ENCODE data around the gene PTCRA.
"Not testable (repeated sequence)": the region's sequence is repeated elsewhere in the genome, so short reads cannot be mapped to it uniquely, and the experiment has no call there.

The PTCRA gene

DNA sequence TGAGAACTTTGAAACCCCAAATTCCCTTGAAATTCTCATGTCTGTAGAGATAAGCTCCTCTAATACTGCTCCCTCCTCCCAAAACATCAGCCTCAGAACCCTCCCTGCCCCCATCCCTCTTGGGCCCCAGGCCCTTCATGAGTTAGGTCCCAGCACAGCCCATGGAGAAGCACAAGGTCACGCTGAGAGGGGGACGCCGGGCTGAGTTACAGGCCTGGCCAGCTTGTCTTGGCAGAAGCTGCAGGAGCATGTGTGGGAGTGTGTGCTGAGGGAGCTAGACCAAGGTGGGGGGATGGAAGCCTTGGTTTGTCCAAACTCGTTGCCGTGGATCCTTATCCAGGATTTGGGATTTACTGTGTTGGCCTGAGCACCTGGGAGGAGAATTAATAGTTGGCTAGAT is 8.5 kb upstream of the PTCRA start:
- DNase-seq: no peak

DNA sequence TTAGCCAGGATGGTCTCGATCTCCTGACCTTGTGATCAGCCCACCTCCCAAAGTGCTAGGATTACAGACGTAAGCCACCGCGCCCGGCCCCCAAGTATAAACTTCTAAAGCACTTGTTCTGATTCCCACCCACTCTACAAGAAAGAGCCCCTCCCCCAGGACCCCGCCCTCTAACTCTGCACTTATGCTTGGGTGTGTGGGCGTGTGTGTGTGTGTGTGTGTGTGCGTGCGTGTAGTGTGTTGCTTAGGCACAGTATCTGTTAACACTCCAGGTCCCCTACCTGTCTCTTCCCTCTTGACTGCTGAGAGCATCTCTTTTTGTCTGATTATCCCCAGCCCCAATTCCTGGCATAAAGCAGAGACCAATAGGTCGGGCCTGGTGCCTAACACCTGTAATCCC is 6.0 kb upstream of the PTCRA start:
- DNase-seq: no peak

DNA sequence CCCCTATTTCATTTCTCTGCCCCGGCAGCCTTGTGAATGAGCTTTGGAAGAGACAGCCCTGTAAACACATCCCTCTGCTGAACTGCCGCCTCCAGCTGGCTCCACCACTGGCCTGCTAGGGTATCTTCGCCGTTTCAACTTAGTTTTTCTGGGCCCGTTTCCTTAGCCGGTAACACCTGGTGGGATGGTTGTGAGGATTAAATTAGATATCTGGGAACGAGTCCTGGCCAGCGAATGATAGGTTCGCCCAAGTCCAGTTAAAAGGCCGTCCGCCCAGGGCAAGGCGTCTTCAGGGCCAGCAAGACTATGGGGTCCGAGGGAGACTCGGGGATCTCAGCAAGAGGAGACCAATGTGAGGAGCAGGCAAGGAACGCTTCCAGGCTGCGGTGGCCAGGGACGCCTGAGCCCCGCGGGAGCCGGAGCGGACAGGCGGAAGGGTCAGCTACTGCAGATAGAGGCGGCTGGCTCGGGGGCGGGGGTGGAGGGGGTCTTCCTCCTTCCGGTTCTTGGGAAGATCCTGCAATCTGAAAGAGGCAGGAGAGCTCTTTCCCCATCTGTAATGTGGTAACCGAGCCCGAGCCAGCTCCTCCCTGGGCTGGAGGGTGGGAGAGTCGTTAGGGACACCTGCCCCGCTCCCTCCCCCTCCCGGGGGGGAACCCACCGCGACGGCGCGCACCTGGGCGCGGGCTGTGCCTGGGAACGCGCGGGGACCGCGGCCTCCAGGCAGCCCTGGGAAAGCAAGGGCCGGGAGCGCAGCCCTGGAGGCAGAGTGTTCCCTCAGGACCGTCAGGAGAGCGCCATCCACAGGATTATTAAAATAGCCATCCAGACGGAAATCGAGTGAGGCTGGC is 4.5 kb upstream of the PTCRA start:
- DNase-seq: peak; percentile 82

DNA sequence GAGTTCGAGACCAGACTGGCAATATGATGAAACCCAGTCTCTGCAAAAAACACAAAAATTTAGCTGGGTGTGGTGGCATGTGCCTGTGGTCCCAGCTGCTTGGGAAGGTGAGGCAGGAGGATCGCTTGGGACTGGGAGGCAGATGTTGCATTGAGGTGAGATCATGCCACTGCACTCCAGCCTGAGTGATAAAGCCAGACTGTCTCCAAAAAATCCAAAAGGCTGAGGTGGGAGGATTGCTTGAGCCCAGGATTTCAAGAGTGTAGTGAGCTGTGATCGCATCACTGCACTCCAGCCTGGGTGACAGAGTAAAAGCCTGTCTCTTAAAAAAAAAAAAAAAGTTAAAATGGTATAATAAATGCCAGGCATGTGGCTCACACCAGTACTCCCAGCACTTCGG is 1.3 kb upstream of the PTCRA start:
- DNase-seq: no peak

DNA sequence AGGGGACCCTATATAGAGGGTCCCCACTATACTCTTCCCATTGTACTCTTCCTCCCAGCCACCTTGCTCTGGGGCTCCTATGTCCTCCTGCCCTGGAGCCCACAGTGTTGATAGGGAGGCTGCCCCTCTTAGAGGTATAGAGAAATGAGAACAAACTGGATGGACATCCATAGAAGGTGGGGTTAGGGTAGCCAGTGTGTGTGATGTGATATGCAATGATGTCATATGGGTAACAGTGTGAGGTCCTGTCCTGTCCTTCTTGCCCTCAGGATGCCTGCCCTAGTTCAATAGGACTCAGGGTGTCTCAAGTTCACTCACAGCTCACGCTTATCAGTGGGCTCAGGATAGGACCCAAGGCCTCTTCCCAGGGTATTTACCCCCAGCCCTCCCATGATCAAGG is 435 bp downstream of the PTCRA start:
- no peak for DNase-seq

DNA sequence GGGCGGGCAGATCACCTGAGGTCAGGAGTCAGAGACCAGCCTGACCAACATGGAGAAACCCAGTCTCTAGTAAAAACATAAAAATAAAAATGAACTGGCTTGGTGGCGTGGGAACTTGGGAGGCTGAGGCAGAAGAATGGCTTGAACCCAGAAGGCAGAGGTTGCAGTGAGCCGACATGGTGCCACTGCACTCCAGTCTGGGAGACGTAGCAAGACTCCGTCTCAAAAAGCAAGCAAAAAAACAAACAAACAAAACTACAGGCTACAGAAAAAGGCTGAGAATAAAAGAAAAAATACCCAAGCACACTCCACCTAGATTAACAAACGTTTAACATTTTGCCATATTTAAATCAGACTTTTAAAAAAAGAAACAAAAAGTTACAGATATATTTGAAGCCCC is 5.9 kb downstream of the PTCRA start:
- no peak for DNase-seq

DNA sequence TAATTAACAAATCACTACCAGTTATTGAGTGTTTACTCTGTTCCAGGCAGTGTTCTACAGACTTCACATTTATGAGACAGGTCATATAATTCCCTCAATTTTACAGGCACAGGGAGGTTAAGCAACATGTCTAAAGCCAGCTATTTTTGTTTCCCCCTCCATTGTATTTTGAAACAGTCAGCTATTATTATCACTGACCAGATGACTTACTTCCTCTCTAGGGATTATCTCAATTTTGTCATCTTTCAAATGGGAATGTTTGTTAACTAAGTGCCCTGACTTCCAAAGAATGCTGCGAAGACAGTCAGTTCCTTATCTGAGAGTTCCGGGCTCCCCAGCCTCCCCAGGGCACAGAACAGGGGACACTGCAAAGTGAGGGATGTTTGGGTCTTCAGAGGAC is 7.8 kb downstream of the PTCRA start:
- DNase-seq: no peak

DNA sequence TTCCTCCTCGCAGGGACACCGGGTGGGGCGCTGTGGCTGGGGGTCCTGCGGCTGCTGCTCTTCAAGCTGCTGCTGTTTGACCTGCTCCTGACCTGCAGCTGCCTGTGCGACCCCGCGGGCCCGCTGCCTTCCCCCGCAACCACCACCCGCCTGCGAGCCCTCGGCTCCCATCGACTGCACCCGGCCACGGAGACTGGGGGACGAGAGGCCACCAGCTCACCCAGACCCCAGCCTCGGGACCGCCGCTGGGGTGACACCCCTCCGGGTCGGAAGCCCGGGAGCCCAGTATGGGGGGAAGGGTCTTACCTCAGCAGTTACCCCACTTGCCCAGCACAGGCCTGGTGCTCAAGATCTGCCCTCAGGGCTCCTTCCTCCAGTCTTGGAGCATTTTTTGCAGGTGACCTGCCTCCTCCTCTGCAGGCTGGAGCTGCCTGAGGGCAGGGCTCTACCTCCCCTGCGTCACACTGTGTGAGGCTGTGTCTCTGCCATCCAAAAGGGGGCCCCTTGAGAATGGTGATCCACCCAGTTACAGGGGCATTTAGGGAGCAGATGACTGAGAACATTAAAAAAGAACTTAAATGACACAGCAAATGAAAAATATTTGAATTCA is 9.5 kb downstream of the PTCRA start:
- DNase-seq: no peak

DNA sequence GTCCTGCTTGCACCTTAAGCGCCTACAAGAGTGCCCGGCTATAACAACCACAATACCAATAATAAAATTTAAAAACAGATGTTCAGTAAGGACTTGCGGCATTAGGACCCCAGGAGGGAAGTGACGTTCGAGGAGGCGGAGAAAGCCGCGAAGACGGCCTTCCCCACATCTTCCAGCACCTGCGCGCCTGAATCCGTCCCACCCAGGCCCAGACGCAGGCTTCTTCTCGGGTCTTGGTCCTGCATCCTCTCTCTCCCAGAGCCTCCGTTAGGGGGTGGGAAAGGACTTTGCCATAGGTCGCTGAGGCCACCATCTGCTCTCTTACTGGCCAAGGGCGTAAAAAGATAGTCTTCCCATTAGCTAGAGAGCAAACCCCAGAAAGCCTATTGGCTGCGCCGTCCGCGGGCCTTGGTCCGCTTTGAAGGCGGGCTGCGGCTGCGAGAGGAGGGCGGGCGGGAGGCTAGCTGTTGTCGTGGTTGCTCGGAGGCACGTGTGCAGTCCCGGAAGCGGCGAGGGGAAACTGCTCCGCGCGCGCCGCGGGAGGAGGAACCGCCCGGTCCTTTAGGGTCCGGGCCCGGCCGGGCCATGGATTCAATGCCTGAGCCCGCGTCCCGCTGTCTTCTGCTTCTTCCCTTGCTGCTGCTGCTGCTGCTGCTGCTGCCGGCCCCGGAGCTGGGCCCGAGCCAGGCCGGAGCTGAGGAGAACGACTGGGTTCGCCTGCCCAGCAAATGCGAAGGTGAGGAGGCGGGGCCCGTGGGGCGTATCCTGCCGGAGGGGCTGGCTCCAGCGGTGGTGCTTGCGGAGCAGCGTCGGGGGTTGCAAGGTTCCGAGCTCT is 13.3 kb downstream of the PTCRA start, which contains the start of gene CNPY3:
Gene CNPY3 (plus strand): TSS at position 495 of the 835 bp plus-strand sequence. CDS start 91 bp downstream, at position 586.
- DNase-seq: peak; percentile 97

DNA sequence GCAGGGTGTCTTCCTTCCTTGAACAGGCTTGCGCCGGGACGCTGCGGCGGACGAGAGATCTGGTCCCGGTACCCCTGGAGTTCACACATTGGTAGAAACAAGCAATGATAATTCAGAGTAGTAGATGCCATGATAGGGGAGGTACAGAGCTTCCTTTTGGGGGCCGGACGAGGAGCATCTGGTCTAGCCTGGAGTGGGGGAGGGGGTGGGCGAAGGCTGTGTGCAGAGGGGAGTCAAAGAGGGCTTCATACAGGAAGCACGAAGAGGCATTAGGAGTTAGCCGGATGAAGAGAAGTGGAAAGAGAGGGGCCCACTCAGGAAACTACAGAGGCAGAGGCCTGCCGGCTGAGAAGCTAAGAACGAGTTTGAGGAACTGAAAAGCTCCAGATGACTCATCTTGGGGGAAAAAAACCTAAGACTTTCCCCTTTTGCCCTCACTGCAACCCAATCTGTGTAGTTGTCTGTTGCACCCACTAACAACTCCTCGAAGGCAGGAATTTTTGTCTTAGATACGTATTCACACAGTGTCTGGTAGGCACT is 14.0 kb downstream of the PTCRA start:
- no peak for DNase-seq

DNA sequence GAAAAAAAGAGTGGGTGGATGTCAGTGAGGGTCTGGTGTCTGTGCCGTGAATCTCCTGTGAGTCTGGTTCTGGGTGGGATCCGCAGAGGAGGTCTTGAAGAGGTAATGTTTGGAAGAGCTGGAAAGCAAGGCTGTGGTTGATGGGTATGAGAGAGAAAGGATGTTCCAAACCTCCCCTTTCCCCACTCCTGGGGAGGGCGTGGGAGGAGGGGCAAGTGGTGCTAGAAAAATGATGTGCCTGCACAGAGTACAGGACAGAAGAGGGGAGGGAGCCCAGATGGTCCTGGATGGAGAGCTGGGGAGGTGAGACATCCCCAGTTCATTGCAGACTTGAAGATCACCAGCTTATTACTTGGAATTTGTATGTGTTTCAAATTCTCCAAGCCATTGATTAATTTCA is 16.6 kb downstream of the PTCRA start:
- no peak for DNase-seq

DNA sequence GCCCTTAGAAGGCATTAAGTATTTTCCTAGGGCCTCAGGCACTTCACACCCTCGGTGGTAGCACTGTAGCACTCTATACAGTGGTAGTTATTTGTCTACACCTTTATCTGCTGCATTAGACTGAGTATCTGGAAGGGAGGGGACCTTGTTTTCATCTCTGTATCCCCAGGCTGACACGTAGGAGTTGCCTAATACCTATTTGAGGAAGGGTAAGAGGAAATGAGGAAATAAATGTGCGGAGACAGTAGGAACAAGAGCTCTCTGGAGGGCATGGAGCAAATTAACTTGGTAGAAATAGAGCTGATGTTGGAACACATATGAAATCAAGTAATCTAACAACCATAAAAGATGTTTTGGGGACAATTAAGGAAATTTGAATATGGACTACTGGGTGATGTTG is 17.4 kb downstream of the PTCRA start:
- DNase-seq: no peak

DNA sequence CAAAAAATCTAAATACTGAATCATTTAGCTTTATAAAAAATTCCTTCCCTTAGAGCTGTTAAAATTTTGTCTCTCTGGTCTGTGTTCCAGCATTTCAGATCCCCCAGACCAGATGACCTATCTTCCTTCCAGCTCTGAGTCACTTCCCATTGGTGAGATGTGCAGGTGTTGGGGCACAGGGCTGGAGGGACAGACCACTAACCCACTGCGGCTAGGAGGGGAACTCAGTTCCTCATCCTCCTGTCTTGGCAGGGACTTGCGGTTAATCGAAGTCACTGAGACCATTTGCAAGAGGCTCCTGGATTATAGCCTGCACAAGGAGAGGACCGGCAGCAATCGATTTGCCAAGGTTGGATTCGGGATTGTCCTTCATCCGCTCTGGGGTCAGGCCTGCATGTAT is 19.5 kb downstream of the PTCRA start:
- no peak for DNase-seq

DNA sequence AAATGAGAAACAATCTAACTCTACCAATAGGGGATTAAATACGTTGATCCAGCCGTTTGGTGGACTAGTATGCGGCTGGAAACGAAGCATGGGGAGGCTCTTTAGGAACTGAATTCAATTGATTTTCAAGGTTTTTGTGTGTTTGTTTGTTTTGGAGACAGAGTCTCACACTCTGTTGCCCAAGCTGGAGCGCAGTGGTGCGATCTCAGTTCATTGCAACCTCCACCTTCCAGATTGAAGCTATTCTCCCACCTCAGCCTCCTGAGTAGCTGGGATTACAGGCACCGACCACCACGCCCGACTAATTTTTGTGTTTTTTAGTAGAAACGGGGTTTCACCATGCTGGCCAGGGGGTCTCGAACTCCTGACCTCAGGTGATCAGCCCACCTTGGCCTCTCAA is 20.5 kb downstream of the PTCRA start:
- no peak for DNase-seq

DNA sequence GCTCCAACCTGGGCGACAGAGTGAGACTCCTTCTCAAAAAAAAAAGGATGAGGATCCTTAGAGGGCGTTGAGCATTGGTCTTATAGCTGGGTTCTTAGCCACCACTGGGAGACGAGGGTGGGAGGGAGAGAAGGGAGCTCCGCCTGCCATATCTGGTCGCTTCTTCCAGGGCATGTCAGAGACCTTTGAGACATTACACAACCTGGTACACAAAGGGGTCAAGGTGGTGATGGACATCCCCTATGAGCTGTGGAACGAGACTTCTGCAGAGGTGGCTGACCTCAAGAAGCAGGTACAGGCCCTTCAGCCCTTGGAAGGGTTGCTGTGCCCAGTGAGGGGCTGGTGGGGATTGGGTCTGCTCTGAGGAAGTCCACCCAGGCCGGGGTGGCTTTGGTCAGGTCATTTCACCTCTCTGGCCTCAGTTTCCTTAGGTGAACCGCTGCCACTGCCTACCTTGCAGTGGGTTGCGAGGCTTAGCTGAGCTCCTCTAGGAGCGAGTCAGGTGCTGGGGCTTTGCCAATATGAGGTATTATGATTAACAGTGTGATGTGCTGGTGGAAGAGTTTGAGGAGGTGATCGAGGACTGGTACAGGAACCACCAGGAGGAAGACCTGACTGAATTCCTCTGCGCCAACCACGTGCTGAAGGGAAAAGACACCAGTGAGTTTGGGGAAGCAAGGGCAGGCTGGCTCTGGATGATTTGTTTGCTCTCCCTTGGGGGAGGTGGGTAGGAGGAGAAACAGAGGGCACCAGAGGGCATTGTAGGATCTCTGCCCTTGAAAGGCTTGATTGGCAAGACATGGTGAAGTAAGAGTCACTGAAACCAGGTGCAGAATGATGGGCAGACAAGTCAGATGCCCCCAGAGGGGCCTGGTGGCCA is 21.9 kb downstream of the PTCRA start:
- no peak for DNase-seq

DNA sequence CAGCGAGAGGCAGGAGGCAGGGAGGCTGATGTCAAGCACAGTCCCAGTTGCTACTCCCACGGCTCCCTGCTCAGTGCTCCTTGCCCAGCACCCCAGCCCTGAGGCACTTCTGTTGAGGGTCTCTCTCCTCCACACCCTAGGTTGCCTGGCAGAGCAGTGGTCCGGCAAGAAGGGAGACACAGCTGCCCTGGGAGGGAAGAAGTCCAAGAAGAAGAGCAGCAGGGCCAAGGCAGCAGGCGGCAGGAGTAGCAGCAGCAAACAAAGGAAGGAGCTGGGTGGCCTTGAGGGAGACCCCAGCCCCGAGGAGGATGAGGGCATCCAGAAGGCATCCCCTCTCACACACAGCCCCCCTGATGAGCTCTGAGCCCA is 22.6 kb downstream of the PTCRA start:
- no peak for DNase-seq

DNA sequence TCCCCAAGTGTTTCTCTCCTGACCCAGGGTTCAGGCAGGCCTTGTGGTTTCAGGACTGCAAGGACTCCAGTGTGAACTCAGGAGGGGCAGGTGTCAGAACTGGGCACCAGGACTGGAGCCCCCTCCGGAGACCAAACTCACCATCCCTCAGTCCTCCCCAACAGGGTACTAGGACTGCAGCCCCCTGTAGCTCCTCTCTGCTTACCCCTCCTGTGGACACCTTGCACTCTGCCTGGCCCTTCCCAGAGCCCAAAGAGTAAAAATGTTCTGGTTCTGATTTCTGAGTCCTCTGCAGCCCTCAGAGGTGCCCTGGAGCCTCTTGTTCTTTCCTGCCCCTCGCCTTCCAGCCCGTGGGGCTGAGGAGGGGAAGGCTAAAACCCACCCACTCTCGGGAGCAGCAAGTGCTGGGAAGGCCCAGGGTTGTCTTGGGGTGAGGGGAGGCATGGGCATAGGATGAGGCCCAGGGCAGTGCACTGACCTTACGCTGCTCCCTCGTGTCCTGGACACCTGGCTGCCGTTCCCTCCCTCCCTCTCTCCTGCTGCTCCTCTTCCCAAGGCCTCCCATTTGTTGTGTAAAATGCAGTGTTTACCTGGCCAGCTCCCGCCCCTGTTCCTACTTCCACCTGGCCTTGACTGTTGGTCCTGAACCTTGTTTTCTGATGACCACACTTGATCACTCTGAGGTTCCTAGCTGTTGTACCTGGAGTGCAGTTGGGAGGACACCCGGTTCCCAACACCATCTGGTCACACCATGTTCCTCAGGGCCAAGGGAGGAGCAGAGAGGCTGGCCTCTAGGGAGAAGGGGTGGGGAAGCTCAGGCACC is 23.3 kb downstream of the PTCRA start:
- no peak for DNase-seq

DNA sequence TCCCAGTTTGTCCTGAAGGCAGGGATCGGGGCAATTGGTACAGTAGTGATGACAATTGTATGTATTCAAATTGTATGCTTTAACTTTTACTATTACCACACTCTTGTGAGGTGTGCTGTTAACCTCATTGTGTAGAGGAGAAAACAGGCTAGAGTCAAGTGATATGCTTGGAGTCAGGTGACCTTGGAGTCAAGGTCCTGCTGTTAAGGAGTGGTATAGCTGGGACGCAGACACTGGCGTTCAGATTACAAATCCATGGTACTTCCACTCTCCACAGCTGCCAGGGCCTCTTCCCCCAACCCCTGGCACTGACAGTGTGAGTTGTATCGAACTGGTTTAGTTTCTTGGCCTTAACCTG is 23.9 kb downstream of the PTCRA start:
- DNase-seq: no peak

DNA sequence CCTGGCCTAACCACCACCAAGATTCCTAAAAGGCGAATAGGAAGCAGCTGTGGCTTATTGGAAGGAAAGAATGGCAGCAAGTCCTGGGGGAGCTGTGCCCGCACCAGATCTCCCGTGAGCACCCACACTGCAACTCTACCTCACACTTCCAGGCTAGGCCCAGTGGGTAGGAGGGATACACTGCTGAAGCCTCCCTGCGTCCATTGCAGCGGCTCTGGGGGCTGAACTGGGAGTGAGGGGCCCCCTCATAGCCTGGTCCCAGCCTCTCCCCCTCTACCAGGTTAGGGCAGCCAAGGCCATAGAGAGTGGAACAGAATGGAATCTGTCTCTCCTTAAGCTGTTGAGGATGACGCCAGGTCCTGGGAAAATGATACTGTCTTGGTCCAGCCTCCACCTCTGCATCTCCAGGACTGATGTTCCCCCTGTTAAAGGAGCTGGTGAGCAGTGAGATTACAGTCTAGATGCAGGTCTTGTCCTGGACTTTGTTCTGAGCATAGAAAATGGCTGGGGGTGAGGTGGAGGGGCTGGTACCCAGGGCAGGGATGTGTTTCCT is 24.7 kb downstream of the PTCRA start:
- no peak for DNase-seq

DNA sequence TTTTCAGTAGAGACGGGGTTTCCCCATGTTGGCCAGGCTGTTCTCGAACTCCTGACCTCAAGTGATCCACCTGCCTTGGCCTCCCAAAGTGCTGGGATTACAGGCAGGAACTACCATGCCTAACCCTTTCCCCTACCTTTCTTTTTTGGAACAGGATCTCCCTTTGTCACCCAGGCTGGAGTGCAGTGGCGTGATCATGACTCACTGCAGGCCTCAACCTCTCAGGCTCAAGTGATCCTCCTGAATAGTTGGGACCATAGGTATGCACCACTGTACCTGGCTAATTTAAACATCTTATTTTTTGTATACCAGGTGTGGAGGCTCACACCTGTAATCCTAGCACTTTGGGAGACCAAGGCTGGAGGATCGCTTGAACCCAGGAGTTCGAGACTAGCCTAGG is 25.5 kb downstream of the PTCRA start:
- DNase-seq: not testable (repeated sequence)

DNA sequence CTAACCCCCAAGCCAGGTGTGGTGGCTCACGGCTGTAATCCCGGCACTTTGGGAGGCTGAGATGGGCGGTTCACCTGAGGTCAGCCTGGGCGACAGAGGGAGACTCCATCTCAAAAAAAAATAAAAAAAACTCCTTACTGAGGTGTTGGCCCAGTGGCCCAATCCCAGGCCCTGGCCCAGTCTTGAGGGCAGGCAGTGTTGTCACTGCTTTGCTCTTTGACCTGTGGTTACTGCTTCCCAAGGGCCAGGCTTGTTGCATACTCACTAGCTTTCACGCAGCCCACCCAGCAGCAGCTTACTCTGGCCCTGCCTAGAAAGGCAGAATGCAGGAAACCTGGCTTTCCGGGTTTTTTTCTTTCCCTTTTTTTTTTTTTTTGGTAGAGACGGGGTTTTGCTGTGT is 26.6 kb downstream of the PTCRA start:
- no peak for DNase-seq
